Stomach (tissue), 9 donors: ENCODE measurements around the gene ATP2B2. TPM values are rescaled to one million over a fixed set of nuclear protein-coding genes. Genes with fewer than 3 reads are reported as not detected.

Experiments
- DNase-seq, 2 donors: peaks; one replicate each; pipeline versions ENCODE4 v3.0.0 to v3.0.0-alpha.2; 2013 to 2019
- H3K27ac ChIP-seq, 5 donors: fragments of 200-600 bp in 4 of 5; sonication (generic) in 4 of 5; one replicate each; pipeline ENCODE4 v1.5.1; 2013 to 2019; ENCODE audit warnings: mild to moderate bottlenecking in 1 of 5, moderate library complexity in 1 of 5
- H3K27me3 ChIP-seq, 3 donors: fragments of 200-600 bp; sonication (generic); one replicate each; pipeline ENCODE4 v1.5.1; 2017 to 2019; ENCODE audit warnings: mixed run types in 1 of 3
- H3K36me3 ChIP-seq, 4 donors: fragments of 200-600 bp; sonication (generic); 1 replicate in 3 of 4; 2 replicates in 1 of 4; pipeline ENCODE4 v1.5.1; 2016 to 2019
- H3K4me1 ChIP-seq, 4 donors: fragments of 200-600 bp; sonication (generic); one replicate each; pipeline ENCODE4 v1.5.1; 2016 to 2019
- H3K4me3 ChIP-seq, 4 donors: fragments of 200-600 bp; sonication (generic) in 3 of 4; one replicate each; pipeline ENCODE4 v1.5.1; 2016 to 2019; ENCODE audit warnings: mild to moderate bottlenecking in 1 of 4
- H3K9me3 ChIP-seq, 4 donors: fragments of 200-600 bp; sonication (generic); one replicate each; pipeline ENCODE4 v1.5.1; 2016 to 2019
- EP300 ChIP-seq: sonication (generic); formaldehyde crosslinking; IDR thresholded peaks from one replicate; pipeline ENCODE4 v1.6.1; 2017; ENCODE audit warnings: antibody characterized with exemption
- POLR2A ChIP-seq, 4 donors: fragments of 450-650 bp; IDR thresholded peaks; one replicate each; pipeline ENCODE4 v1.6.1; 2016; ENCODE audit warnings: antibody characterized with exemption in 4 of 4, control low read depth in 2 of 4, mild to moderate bottlenecking in 1 of 4, moderate library complexity in 1 of 4
- POLR2AphosphoS5 ChIP-seq, 3 donors: sonication (generic); formaldehyde crosslinking; IDR thresholded peaks; one replicate each; pipeline ENCODE4 v1.6.1; 2016; ENCODE audit warnings: antibody characterized with exemption in 3 of 3
- WGBS, 5 donors: extraction: QIAGEN DNeasy Blood & Tissue Kit in 3 of 5; methylation state at CpG; one replicate each; pipeline versions ENCODE4 v1.1.5 to v1.1.7; 2013 to 2018; 5-methylcytosine and 5-hydroxymethylcytosine counted together
- intact Hi-C: fragments of 100-400 bp; cut with DNase I; formaldehyde crosslinking; loops from one replicate; pipeline ENCODE4 v1.15.1; 2023; ENCODE audit warnings: low total_unique reads
- polyA plus RNA-seq, 3 donors: library from polyadenylated mRNA; stranded (reverse); fragments of 200-250 nt; gene quantifications; one replicate each; pipeline ENCODE4 v1.2.3, GENCODE V29; 2013
- total RNA-seq, 5 donors: library from RNA; depleted of rRNA; stranded (reverse); fragments of >200 nt; gene quantifications; one replicate each; pipeline versions ENCODE4 v1.1.0 to v1.2.3, GENCODE V29; 2014 to 2016
- TF ChIP-seq, protein P1 (sequence below), 7 experiments: fragments of 450-650 bp in 4 of 7; fragments of 200-600 bp in 3 of 7; sonication (generic) in 3 of 7; IDR thresholded peaks; one replicate each; pipeline ENCODE4 v1.5.1; 2016 to 2019; ENCODE audit warnings: antibody characterized with exemption in 7 of 7, control low read depth in 2 of 7, mild to moderate bottlenecking in 1 of 7
- donor health status: healthy with polysubstance abuse.
- donor health status: Bipolar disorder and iron deficiency.
- donor health status: healthy.

ATP2B2 gene
- total and polyA plus RNA-seq, 8 donors, result 0.03 to 0.37 TPM; not detected in 6

- Histone ChIP-seq H3K9me3 (no peaks in the 10 kb centered on the region), H3K36me3 (no peaks in the 10 kb centered on the region), H3K4me1 (peaks cover 0 to 9% (median 0%) of the 10 kb centered on the region in 4 donors), H3K27me3 (peaks cover 0 to 26% (median 11%) of the 10 kb centered on the region in 3 donors), H3K4me3 (no peak overlapping the region), H3K27ac (no peak overlapping the region)
- DNase-seq, result no peak
- intact Hi-C loops, result no loop called here
- 67 to 83% (median 75%) methylated on average over 2 of the region's 2 CpGs for WGBS, 5 donors
- TF ChIP-seq POLR2A (IDR thresholded peaks at IDR 0.05) (no peak), POLR2AphosphoS5 (IDR thresholded peaks at IDR 0.05) (no peak), EP300 (no peak)
- TF ChIP-seq, protein P1, sequence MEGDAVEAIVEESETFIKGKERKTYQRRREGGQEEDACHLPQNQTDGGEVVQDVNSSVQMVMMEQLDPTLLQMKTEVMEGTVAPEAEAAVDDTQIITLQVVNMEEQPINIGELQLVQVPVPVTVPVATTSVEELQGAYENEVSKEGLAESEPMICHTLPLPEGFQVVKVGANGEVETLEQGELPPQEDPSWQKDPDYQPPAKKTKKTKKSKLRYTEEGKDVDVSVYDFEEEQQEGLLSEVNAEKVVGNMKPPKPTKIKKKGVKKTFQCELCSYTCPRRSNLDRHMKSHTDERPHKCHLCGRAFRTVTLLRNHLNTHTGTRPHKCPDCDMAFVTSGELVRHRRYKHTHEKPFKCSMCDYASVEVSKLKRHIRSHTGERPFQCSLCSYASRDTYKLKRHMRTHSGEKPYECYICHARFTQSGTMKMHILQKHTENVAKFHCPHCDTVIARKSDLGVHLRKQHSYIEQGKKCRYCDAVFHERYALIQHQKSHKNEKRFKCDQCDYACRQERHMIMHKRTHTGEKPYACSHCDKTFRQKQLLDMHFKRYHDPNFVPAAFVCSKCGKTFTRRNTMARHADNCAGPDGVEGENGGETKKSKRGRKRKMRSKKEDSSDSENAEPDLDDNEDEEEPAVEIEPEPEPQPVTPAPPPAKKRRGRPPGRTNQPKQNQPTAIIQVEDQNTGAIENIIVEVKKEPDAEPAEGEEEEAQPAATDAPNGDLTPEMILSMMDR (IDR thresholded peaks at IDR 0.05), result no peak
Observed at GRCh38 chr3:10549617-10550230, 44.3 kb upstream of the ATP2B2 start.

- no peak for DNase-seq
- TF ChIP-seq EP300, result no peak
- no peak for TF ChIP-seq POLR2AphosphoS5 (IDR thresholded peaks at IDR 0.05)
- TF ChIP-seq POLR2A (IDR thresholded peaks at IDR 0.05), result no peak
- H3K36me3 ChIP-seq, result no peaks in the 10 kb centered on the region
- no peak overlapping the region for H3K27ac ChIP-seq
- peaks cover 0 to 26% (median 11%) of the 10 kb centered on the region in 3 donors for H3K27me3 ChIP-seq
- H3K9me3 ChIP-seq, result no peaks in the 10 kb centered on the region
- intact Hi-C loops, result no loop called here
- no peak overlapping the region for H3K4me3 ChIP-seq
- H3K4me1 ChIP-seq, result peaks cover 0 to 9% (median 0%) of the 10 kb centered on the region in 4 donors
Observed at GRCh38 chr3:10548992-10549391, 43.6 kb upstream of the ATP2B2 start.

DNA sequence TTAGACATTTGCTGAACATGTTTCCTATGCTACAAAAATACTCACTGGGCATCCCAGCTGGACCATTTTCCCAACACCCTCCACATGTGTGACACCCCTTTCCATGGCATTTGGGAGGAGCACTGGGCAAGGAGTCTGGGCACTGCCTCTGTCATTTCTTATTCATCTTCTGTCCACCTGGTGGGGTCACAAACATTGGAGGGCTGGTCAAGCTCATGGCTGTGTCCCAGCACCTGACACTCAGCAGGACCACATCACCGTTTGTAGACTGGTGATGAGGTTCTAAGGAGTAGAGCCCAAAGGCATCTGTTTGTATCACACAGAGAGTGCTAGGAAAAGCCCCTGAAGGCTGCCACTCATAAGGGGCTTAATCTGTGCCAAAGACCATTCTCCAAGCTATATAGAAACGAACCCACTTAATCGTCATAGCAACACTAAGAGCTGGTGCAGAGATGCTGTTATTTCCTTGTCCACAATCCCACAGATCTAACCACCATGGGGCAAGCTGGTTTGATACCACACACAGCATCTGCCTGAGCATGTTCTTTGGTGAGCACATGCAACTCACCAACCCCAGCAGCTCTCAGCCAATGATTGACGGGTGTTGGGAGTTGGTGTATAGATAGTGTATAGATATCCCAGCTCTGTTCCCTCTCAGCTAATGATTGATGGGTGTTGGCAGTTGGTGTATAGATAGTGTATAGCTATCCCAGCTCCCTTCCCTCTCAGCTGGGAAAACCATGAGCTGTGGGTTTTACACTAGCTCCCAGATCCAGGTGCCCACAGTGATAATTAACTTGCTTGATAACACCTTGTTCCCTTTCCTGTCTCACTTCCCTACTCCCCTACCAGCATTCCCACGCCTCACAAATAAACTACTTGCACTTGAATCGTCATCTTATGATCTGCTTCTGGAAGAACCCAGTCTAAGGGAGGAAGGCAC, 42.7 kb upstream of the ATP2B2 start:
- Histone ChIP-seq H3K4me1 (peaks cover 0 to 9% (median 0%) of the 10 kb centered on the region in 4 donors), H3K4me3 (no peak overlapping the region), H3K27ac (no peak overlapping the region), H3K9me3 (peaks cover 0 to 9% (median 2%) of the 10 kb centered on the region in 4 donors), H3K27me3 (peaks cover 0 to 26% (median 11%) of the 10 kb centered on the region in 3 donors), H3K36me3 (no peaks in the 10 kb centered on the region)
- no peak for DNase-seq
- 52 to 69% (median 58%) methylated on average over 6 of the region's 6 CpGs for WGBS, 5 donors
- intact Hi-C loops, result no loop called here
- TF ChIP-seq POLR2A (IDR thresholded peaks at IDR 0.05), result no peak
- TF ChIP-seq, protein P1 (IDR thresholded peaks at IDR 0.05), result no peak
- TF ChIP-seq POLR2AphosphoS5 (IDR thresholded peaks at IDR 0.05), result no peak
- no peak for TF ChIP-seq EP300

- DNase-seq, result no peak
- TF ChIP-seq EP300 (no peak), POLR2A (IDR thresholded peaks at IDR 0.05) (no peak), POLR2AphosphoS5 (IDR thresholded peaks at IDR 0.05) (no peak)
- TF ChIP-seq, protein P1 (IDR thresholded peaks at IDR 0.05), result no peak
- Histone ChIP-seq H3K27me3 (peaks cover 0 to 25% (median 11%) of the 10 kb centered on the region in 3 donors), H3K9me3 (peaks cover 0 to 16% (median 5%) of the 10 kb centered on the region in 4 donors), H3K4me1 (peaks cover 0 to 7% (median 0%) of the 10 kb centered on the region in 4 donors), H3K4me3 (no peak overlapping the region), H3K36me3 (no peaks in the 10 kb centered on the region), H3K27ac (no peak overlapping the region)
- WGBS, 5 donors, result 86 to 92% (median 89%) methylated on average over 7 of the region's 7 CpGs
- intact Hi-C loops, result no loop called here
Observed at GRCh38 chr3:10547413-10547812, 42.0 kb upstream of the ATP2B2 start.
